ENCODE measurements around the gene AFF3. TPM values are rescaled to one million over a fixed set of nuclear protein-coding genes. Genes with fewer than 3 reads are reported as not detected.

AFF3 gene
- total and polyA plus RNA-seq, 2 donors (not counting 3 experiments of a cell fraction or from before 2014, with no cell fraction given), result 0.06 to 0.07 TPM

- Histone ChIP-seq H3K79me2 (ENCODE audit: control insufficient read depth, insufficient read depth, low read length) (no peaks in the 10 kb centered on the region), H4K20me1 (replicated peaks; ENCODE audit: control insufficient read depth, extremely low read depth, insufficient read depth, low read length) (no peaks in the 10 kb centered on the region), H3K4me1 (ENCODE audit: control insufficient read depth, extremely low read depth, insufficient read depth, low read length) (peaks cover 16% of the 10 kb centered on the region), H3K36me3 (ENCODE audit: control insufficient read depth in 2 of 2, extremely low read depth in 1 of 2, insufficient read depth in 2 of 2, low read length in 2 of 2) (no peaks in the 10 kb centered on the region), H3K9ac (replicated peaks; ENCODE audit: extremely low read depth, insufficient read depth, low read length) (no peak overlapping the region), H3K4me3 (replicated peaks in 1 of 3; ENCODE audit: insufficient read depth in 1 of 3, low read depth in 1 of 3, low read length in 3 of 3) (no peak overlapping the region), H3K9me1 (replicated peaks; ENCODE audit: control insufficient read depth, extremely low read depth, insufficient read depth, low read length) (no peaks in the 10 kb centered on the region), H2AFZ (ENCODE audit: low read depth, low read length) (no peak overlapping the region), H3K4me2 (ENCODE audit: insufficient read depth, low read length) (no peak overlapping the region), H3K27ac (ENCODE audit: insufficient read depth, low read depth, low read length) (no peak overlapping the region), H3K27me3 (ENCODE audit: control insufficient read depth in 2 of 2, insufficient read depth in 2 of 2, low read length in 2 of 2) (peaks cover 0 to 2% of the 10 kb centered on the region in 2 experiments), H3K9me3 (replicated peaks; ENCODE audit: control insufficient read depth, insufficient read depth, low read length) (no peaks in the 10 kb centered on the region)
- no TSS peak for BruUV-seq (replicated peaks)
- DNase-seq (ENCODE audit: low read depth, low spot score), result no peak
- TF ChIP-seq CTCF (IDR thresholded peaks at IDR 0.05; ENCODE audit: extremely low read depth in 1 of 2, insufficient read depth in 1 of 2, low read depth in 1 of 2, low read length in 2 of 2) (no peak), MAX (IDR thresholded peaks at IDR 0.05; ENCODE audit: insufficient read depth, insufficient read length) (no peak), POLR2AphosphoS5 (IDR thresholded peaks at IDR 0.05; ENCODE audit: insufficient read depth, low read depth, low read length) (no peak), MYC (IDR thresholded peaks at IDR 0.05; ENCODE audit: low read depth, low read length) (no peak), GATA2 (IDR thresholded peaks at IDR 0.05; ENCODE audit: insufficient read depth, insufficient read length, low read depth, low read length) (no peak), JUN (IDR thresholded peaks at IDR 0.05; ENCODE audit: borderline replicate concordance, insufficient read depth, insufficient read length, low read depth) (no peak), FOS (IDR thresholded peaks at IDR 0.05; ENCODE audit: borderline replicate concordance, insufficient read depth, low read length) (no peak), POLR2A (IDR thresholded peaks at IDR 0.05; ENCODE audit: low read depth, low read length) (no peak), EZH2 (IDR thresholded peaks at IDR 0.05; ENCODE audit: borderline replicate concordance, low read depth, low read length, severe bottlenecking) (no peak)
- no peak for FAIRE-seq
- dilution Hi-C loops (cut with MboI; ENCODE audit: extremely low pct_ligation_motif_present, low sequenced_read_pairs) (no loop called here), intact Hi-C loops (cut with micrococcal nuclease) (no loop called here)
- CTCF ChIA-PET, result no interaction called here
- POLR2A ChIA-PET, result no interaction called here
Measured at GRCh38 chr2:100189387-100189786, 47.0 kb upstream of the AFF3 start.
